ENCODE measurements around the gene AGTR2.
"Not testable (repeated sequence)": the region's sequence is repeated elsewhere in the genome, so short reads cannot be mapped to it uniquely, and the experiment has no call there.

Gene AGTR2, protein sequence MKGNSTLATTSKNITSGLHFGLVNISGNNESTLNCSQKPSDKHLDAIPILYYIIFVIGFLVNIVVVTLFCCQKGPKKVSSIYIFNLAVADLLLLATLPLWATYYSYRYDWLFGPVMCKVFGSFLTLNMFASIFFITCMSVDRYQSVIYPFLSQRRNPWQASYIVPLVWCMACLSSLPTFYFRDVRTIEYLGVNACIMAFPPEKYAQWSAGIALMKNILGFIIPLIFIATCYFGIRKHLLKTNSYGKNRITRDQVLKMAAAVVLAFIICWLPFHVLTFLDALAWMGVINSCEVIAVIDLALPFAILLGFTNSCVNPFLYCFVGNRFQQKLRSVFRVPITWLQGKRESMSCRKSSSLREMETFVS

DNA sequence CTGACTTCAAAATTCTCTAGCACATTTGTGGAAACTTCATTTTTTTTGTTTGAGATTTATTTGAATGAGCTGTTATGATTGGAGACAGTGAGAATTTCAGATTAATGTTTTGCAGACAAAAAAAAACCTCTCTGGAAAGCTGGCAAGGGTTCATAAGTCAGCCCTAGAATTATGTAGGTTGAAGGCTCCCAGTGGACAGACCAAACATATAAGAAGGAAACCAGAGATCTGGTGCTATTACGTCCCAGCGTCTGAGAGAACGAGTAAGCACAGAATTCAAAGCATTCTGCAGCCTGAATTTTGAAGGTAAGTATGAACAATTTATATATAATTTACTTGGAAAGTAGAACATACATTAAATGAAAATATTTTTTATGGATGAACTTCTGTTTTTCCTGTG, at the start of gene AGTR2:
AGTR2 (plus strand) TSS at position 234 of the 400 bp plus-strand sequence. CDS start 1,537 bp downstream, outside the sequence.
- Histone ChIP-seq H3K79me2 (ENCODE audit: insufficient read depth, low read length) (no peaks in the 10 kb centered on the region), H3K9me3 (ENCODE audit: insufficient read depth, low read length, severe bottlenecking) (no peaks in the 10 kb centered on the region), H3K27ac (ENCODE audit: low read length) (no peak within 1 kb of the TSS), H4K20me1 (ENCODE audit: insufficient read depth, low read length) (no peaks in the 10 kb centered on the region), H3K9ac (ENCODE audit: low read depth, low read length) (no peak within 1 kb of the TSS), H2AFZ (ENCODE audit: low read depth, low read length) (no peak within 1 kb of the TSS), H3K4me1 (ENCODE audit: insufficient read depth, low read length) (no peaks in the 10 kb centered on the region), H3K27me3 (ENCODE audit: insufficient read depth, low read length, poor library complexity) (no peaks in the 10 kb centered on the region), H3K4me2 (ENCODE audit: insufficient read depth, low read length) (no peak within 1 kb of the TSS), H3K36me3 (ENCODE audit: insufficient read depth, low read length) (no peaks in the 10 kb centered on the region), H3K4me3 (ENCODE audit: low read depth in 1 of 2, low read length in 2 of 2) (no peak within 1 kb of the TSS)
- TF ChIP-seq, protein P1, sequence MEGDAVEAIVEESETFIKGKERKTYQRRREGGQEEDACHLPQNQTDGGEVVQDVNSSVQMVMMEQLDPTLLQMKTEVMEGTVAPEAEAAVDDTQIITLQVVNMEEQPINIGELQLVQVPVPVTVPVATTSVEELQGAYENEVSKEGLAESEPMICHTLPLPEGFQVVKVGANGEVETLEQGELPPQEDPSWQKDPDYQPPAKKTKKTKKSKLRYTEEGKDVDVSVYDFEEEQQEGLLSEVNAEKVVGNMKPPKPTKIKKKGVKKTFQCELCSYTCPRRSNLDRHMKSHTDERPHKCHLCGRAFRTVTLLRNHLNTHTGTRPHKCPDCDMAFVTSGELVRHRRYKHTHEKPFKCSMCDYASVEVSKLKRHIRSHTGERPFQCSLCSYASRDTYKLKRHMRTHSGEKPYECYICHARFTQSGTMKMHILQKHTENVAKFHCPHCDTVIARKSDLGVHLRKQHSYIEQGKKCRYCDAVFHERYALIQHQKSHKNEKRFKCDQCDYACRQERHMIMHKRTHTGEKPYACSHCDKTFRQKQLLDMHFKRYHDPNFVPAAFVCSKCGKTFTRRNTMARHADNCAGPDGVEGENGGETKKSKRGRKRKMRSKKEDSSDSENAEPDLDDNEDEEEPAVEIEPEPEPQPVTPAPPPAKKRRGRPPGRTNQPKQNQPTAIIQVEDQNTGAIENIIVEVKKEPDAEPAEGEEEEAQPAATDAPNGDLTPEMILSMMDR (IDR thresholded peaks at IDR 0.05; ENCODE audit: borderline replicate concordance, extremely low read depth, low read length, poor library complexity, severe bottlenecking) = no peak
- no peak for TF ChIP-seq EZH2 (IDR thresholded peaks at IDR 0.05; ENCODE audit: borderline replicate concordance, low read depth, low read length, severe bottlenecking)
- no peak for DNase-seq
- no peak for ATAC-seq (ENCODE audit: insufficient read depth, low read depth)

DNA sequence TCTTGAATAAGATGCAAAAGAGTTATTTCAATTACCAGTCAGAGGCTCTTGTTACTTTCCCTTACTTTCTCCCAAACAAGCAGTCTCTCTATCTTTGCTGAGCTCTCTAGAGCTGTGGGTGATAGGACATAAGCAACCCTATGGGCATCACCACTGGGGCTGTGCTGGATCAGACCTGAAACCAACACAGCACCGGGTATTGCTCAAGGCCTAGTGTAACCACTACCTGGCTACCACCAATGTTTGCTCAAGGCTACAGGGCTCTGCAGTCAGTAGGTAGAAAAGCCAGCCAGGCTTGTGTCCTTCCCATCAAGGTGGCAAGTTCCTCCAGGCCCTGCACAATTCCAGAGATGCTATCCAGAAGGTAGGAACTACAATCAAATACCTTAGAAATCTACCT, 35.3 kb upstream of the AGTR2 start:
- DNase-seq = no peak
- Histone ChIP-seq H2AFZ (ENCODE audit: low read depth, low read length) (no peak overlapping the region), H3K27ac (ENCODE audit: low read length) (no peak overlapping the region), H3K4me1 (ENCODE audit: insufficient read depth, low read length) (no peaks in the 10 kb centered on the region), H3K4me2 (ENCODE audit: insufficient read depth, low read length) (no peak overlapping the region), H3K4me3 (ENCODE audit: low read depth in 1 of 2, low read length in 2 of 2) (no peak overlapping the region), H4K20me1 (ENCODE audit: insufficient read depth, low read length) (no peaks in the 10 kb centered on the region), H3K79me2 (ENCODE audit: insufficient read depth, low read length) (no peaks in the 10 kb centered on the region), H3K27me3 (ENCODE audit: insufficient read depth, low read length, poor library complexity) (no peaks in the 10 kb centered on the region), H3K9me3 (ENCODE audit: insufficient read depth, low read length, severe bottlenecking) (no peaks in the 10 kb centered on the region), H3K36me3 (ENCODE audit: insufficient read depth, low read length) (no peaks in the 10 kb centered on the region), H3K9ac (ENCODE audit: low read depth, low read length) (no peak overlapping the region)
- TF ChIP-seq EZH2 (IDR thresholded peaks at IDR 0.05; ENCODE audit: borderline replicate concordance, low read depth, low read length, severe bottlenecking) = no peak
- TF ChIP-seq, protein P1 (IDR thresholded peaks at IDR 0.05; ENCODE audit: borderline replicate concordance, extremely low read depth, low read length, poor library complexity, severe bottlenecking) = no peak
- no peak for ATAC-seq (ENCODE audit: insufficient read depth, low read depth)

DNA sequence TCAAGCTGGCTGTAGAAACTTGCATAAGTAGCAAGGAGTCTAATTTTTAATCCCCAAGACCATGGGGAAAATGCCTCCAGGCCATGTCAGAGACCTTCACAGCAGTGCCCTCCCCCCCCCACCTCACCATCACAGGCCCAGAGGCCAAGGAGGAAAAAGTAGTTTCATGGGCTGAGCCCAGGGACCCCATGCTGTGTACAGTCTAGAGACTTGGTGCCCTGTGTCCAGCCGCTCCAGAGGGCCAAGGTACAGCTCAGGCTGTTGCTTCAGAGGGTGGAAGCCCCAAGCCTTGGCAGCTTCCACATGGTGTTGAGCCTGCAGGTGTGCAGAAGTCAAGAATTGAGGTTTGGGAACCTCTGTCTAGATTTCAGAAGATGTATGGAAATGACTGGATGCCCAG, 29.3 kb upstream of the AGTR2 start:
- not testable (repeated sequence) for H2AFZ ChIP-seq (ENCODE audit: low read depth, low read length); H3K4me2 ChIP-seq (ENCODE audit: insufficient read depth, low read length); H4K20me1 ChIP-seq (ENCODE audit: insufficient read depth, low read length); H3K27me3 ChIP-seq (ENCODE audit: insufficient read depth, low read length, poor library complexity); DNase-seq; H3K27ac ChIP-seq (ENCODE audit: low read length); H3K4me1 ChIP-seq (ENCODE audit: insufficient read depth, low read length); H3K9me3 ChIP-seq (ENCODE audit: insufficient read depth, low read length, severe bottlenecking); ATAC-seq (ENCODE audit: insufficient read depth, low read depth); H3K36me3 ChIP-seq (ENCODE audit: insufficient read depth, low read length); H3K4me3 ChIP-seq (ENCODE audit: low read depth in 1 of 2, low read length in 2 of 2); H3K79me2 ChIP-seq (ENCODE audit: insufficient read depth, low read length); H3K9ac ChIP-seq (ENCODE audit: low read depth, low read length)

DNA sequence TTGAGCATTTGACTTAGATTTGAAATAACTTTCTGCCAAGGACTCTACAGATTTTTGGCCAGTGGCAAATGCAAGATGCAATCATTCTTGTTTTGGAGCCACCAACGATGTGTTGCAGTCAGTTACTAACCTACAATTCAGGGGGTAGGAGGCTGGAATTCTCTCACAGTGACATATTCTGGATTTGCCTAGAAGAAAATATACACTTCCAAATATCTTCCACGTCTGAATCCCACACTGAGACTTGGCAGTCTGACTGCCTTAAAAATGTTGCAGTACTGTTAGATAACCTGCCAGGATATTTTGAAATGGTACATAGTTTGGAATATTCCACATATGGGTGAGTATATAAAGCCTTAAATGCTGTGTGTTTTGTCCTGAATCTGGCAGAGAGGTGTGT, 27.6 kb upstream of the AGTR2 start:
- no peaks in the 10 kb centered on the region for H3K79me2 ChIP-seq (ENCODE audit: insufficient read depth, low read length)
- TF ChIP-seq, protein P1 (IDR thresholded peaks at IDR 0.05; ENCODE audit: borderline replicate concordance, extremely low read depth, low read length, poor library complexity, severe bottlenecking) = no peak
- no peak for TF ChIP-seq EZH2 (IDR thresholded peaks at IDR 0.05; ENCODE audit: borderline replicate concordance, low read depth, low read length, severe bottlenecking)
- H2AFZ ChIP-seq (ENCODE audit: low read depth, low read length) = no peak overlapping the region
- no peaks in the 10 kb centered on the region for H4K20me1 ChIP-seq (ENCODE audit: insufficient read depth, low read length)
- no peaks in the 10 kb centered on the region for H3K4me1 ChIP-seq (ENCODE audit: insufficient read depth, low read length)
- no peaks in the 10 kb centered on the region for H3K9me3 ChIP-seq (ENCODE audit: insufficient read depth, low read length, severe bottlenecking)
- H3K36me3 ChIP-seq (ENCODE audit: insufficient read depth, low read length) = no peaks in the 10 kb centered on the region
- H3K4me2 ChIP-seq (ENCODE audit: insufficient read depth, low read length) = no peak overlapping the region
- no peaks in the 10 kb centered on the region for H3K27me3 ChIP-seq (ENCODE audit: insufficient read depth, low read length, poor library complexity)
- no peak for DNase-seq
- no peak overlapping the region for H3K9ac ChIP-seq (ENCODE audit: low read depth, low read length)
- no peak overlapping the region for H3K4me3 ChIP-seq (ENCODE audit: low read depth in 1 of 2, low read length in 2 of 2)
- H3K27ac ChIP-seq (ENCODE audit: low read length) = no peak overlapping the region
- no peak for ATAC-seq (ENCODE audit: insufficient read depth, low read depth)

Measured in DND-41 (cell line).